ENCODE results near the gene KRTAP13-2.

DNA sequence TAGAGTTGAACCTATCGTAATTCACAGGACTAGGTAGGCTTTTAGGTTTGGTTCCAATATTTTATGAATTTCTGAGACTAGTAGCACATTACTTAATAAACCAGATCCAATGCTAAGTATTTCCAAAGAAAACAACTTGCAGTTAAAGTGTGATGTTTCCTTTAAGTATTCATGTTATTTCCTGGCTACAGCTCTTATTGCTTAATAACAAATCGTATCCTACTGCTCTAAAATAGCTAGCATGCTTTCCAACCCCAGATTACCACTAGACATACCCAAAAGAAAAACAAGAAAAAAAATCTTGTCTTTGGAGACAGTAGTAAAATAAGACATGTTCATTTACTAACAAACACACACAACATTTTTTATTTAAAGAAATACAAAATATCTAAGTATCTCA is 35.5 kb downstream of the KRTAP13-2 start:
- no peak for TF ChIP-seq CTCF (IDR thresholded peaks at IDR 0.05; ENCODE audit: low read depth, low read length)
- no peak for TF ChIP-seq POLR2A (IDR thresholded peaks at IDR 0.05; ENCODE audit: extremely low read depth, insufficient read length)
- TF ChIP-seq, protein P1, sequence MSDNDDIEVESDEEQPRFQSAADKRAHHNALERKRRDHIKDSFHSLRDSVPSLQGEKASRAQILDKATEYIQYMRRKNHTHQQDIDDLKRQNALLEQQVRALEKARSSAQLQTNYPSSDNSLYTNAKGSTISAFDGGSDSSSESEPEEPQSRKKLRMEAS (IDR thresholded peaks at IDR 0.05; ENCODE audit: low read depth, low read length): no peak
